Effector memory CD4-positive, alpha-beta T cell (primary cell): Measurements from ENCODE around the gene C22orf31.

ENCODE experiments used
- DNase-seq, 3 donors: peaks; one replicate each; pipeline ENCODE4 v3.0.0-alpha.2; 2020
- H3K27ac ChIP-seq: 2 replicates; pipeline ENCODE4 v1.7.0; 2013; ENCODE audit warnings: mild to moderate bottlenecking, low read length, moderate library complexity; ENCODE audit not compliant: insufficient read depth, poor library complexity, severe bottlenecking
- H3K27me3 ChIP-seq: replicated peaks from 2 replicates; pipeline ENCODE4 v1.7.0; 2013; ENCODE audit warnings: mild to moderate bottlenecking, low read length; ENCODE audit not compliant: insufficient read depth, control insufficient read depth, poor library complexity, severe bottlenecking
- H3K36me3 ChIP-seq: 2 replicates; pipeline ENCODE4 v1.7.0; 2013; ENCODE audit warnings: mild to moderate bottlenecking, low read length, moderate library complexity; ENCODE audit not compliant: control insufficient read depth, insufficient read depth
- H3K4me1 ChIP-seq: 2 replicates; pipeline ENCODE4 v1.7.0; 2013; ENCODE audit warnings: low read length, mild to moderate bottlenecking; ENCODE audit not compliant: control insufficient read depth, insufficient read depth, poor library complexity, severe bottlenecking
- H3K4me3 ChIP-seq: 2 replicates; pipeline ENCODE4 v1.7.0; 2013; ENCODE audit warnings: low read length, low read depth, mild to moderate bottlenecking; ENCODE audit not compliant: insufficient read depth, poor library complexity, severe bottlenecking
- H3K9me3 ChIP-seq: 2 replicates; pipeline ENCODE4 v1.7.0; 2013; ENCODE audit warnings: mild to moderate bottlenecking, low read length, moderate library complexity; ENCODE audit not compliant: control insufficient read depth

C22orf31 gene

DNA sequence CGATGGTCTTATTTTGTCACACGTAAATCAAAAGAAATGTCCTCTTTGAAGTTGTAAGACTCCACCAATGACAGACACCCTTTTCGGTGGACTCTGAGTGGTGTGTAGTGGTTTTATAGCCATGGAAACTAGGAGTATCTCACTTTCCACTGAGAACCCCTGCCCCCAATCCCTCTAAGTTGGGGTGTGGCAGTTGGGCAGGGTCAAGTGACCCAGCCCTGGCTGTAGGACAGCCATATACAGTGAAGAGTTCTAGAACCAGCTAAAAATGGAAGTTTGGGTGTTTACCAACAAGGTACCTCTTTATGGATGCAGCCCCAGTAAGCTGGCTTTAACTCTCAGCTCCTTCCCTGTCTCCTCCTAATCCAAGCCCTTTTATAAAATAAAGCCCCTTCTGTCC is 5.2 kb downstream of the C22orf31 start:
- no peak for DNase-seq
- no peak overlapping the region for H3K27ac ChIP-seq
- no peaks in the 10 kb centered on the region for H3K27me3 ChIP-seq
- H3K36me3 ChIP-seq, result no peaks in the 10 kb centered on the region
- no peaks in the 10 kb centered on the region for H3K4me1 ChIP-seq
- no peak overlapping the region for H3K4me3 ChIP-seq
- H3K9me3 ChIP-seq, result no peaks in the 10 kb centered on the region

DNA sequence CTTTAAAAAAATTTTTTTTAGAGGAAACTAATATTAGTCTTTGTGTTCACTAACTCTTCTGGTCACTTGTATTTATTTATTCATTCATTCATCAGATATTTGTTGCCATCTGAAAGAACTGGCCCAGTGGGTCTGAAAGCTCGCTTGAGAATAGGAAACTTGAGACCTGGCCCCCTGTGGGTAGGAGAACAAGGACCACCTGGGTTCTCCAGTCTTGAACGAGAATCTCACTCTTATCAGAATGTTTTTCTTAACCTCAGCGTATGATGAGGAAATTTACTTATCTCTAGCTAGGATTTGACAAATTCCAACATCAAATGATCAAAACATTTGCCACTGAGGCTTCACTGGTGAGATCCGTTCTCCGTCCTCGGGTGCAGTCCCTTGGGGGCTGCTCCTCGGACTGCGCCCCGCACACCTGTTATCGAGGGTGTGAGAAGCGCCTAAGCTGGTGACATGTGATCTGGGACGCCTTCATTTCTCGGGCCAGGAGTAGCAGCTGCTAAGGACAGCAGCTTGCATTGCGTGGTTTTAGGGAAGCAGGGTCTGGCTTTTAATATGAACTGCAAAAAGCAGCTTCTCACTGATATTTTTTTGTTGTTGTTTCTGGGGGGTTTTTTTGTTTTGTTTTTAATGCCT is 6.3 kb downstream of the C22orf31 start:
- no peak for DNase-seq
- Histone ChIP-seq H3K27me3 (no peaks in the 10 kb centered on the region), H3K27ac (no peak overlapping the region), H3K4me3 (no peak overlapping the region), H3K9me3 (no peaks in the 10 kb centered on the region), H3K36me3 (no peaks in the 10 kb centered on the region), H3K4me1 (no peaks in the 10 kb centered on the region)

DNA sequence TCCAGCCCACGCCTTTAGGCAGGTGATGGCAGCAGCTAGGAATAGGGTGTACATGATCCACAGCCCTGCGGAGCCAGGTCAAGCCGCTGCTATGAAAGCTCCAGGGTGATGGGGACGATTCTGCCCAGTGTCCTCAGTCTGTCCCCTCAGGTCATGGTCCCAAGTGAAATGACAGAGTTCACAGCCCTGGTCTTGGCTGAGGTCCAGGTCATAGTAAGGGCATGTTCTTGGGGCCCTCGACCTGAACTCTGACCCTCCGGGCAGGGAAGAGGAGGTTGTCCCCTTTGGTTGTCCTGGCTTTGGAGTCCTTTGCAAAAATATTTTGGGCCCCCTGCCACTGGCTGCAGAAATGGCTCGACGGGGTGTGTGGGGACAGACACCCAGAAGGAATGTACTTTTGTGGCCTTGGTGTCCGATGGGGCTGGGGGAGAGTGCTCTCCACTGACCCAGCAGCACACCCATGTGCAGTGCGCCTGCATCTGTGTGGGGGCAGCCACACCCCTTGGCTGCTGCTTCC is 7.3 kb downstream of the C22orf31 start:
- Histone ChIP-seq H3K9me3 (no peaks in the 10 kb centered on the region), H3K27ac (no peak overlapping the region), H3K27me3 (no peaks in the 10 kb centered on the region), H3K4me1 (no peaks in the 10 kb centered on the region), H3K4me3 (no peak overlapping the region), H3K36me3 (no peaks in the 10 kb centered on the region)
- no peak for DNase-seq

DNA sequence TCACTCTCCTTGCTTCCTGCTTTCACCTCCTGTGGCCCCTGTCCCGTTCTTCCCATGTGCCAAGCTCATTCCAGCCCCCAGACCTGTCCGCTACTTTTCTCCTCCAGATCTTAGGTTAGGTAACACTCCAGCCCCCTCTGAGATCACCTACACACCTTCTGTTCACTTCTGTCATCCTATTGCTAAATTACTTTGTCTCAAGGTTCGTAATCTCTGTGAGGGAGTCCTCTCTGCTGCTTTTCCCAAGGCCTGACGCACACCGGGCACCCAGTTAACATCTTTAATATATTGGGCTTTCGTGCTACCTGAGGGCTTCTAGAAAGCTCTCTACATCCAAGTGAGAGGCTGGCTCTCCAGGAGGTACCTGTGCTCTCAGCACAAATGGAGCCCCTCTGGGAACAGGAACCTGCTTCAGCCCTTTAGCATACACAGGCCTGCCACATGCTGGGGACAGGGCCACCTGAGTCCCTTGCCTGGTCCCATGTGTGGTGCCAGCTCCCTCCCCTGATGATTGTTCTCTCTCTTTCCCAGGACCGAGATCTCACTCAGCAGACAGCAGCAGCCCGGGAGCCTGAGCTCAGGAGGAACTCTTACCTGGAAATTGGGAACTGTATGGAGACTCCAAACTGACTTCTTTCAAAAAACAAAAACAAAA is 8.5 kb downstream of the C22orf31 start:
- Histone ChIP-seq H3K27me3 (no peaks in the 10 kb centered on the region), H3K4me1 (no peaks in the 10 kb centered on the region), H3K9me3 (no peaks in the 10 kb centered on the region), H3K4me3 (no peak overlapping the region), H3K27ac (no peak overlapping the region), H3K36me3 (no peaks in the 10 kb centered on the region)
- no peak for DNase-seq

DNA sequence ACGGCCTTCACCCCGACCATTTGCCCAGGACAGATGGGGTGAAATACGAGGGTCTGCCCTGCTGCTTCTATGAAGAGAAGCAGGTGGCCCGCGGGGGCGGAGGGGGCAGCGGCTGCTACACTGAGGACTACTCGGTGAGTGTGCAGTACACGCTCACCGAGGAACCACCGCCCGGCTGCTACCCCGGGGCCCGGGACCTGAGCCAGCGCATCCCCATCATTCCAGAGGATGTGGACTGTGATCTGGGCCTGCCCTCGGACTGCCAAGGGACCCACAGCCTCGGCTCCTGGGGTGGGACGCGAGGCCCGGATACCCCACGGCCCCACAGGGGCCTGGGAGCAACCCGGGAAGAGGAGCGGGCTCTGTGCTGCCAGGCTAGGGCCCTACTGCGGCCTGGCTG is 11.2 kb downstream of the C22orf31 start:
- H3K4me1 ChIP-seq, result no peaks in the 10 kb centered on the region
- no peak overlapping the region for H3K27ac ChIP-seq
- H3K27me3 ChIP-seq, result no peaks in the 10 kb centered on the region
- no peak overlapping the region for H3K4me3 ChIP-seq
- DNase-seq, result no peak
- no peaks in the 10 kb centered on the region for H3K9me3 ChIP-seq
- no peaks in the 10 kb centered on the region for H3K36me3 ChIP-seq

DNA sequence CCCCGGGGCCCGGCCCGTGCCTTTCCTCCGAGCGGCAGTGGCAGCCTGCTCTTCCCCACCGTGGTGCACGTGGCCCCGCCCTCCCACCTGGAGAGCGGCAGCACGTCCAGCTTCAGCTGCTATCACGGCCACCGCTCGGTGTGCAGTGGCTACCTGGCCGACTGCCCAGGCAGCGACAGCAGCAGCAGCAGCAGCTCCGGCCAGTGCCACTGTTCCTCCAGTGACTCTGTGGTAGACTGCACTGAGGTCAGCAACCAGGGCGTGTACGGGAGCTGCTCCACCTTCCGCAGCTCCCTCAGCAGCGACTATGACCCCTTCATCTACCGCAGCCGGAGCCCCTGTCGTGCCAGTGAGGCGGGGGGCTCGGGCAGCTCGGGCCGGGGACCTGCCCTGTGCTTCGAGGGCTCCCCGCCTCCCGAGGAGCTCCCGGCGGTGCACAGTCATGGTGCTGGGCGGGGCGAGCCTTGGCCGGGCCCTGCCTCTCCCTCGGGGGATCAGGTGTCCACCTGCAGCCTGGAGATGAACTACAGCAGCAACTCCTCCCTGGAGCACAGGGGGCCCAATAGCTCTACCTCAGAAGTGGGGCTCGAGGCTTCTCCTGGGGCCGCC is 11.9 kb downstream of the C22orf31 start:
- no peak overlapping the region for H3K4me3 ChIP-seq
- no peak for DNase-seq
- no peaks in the 10 kb centered on the region for H3K4me1 ChIP-seq
- H3K36me3 ChIP-seq, result no peaks in the 10 kb centered on the region
- no peaks in the 10 kb centered on the region for H3K9me3 ChIP-seq
- H3K27ac ChIP-seq, result no peak overlapping the region
- H3K27me3 ChIP-seq, result no peaks in the 10 kb centered on the region

DNA sequence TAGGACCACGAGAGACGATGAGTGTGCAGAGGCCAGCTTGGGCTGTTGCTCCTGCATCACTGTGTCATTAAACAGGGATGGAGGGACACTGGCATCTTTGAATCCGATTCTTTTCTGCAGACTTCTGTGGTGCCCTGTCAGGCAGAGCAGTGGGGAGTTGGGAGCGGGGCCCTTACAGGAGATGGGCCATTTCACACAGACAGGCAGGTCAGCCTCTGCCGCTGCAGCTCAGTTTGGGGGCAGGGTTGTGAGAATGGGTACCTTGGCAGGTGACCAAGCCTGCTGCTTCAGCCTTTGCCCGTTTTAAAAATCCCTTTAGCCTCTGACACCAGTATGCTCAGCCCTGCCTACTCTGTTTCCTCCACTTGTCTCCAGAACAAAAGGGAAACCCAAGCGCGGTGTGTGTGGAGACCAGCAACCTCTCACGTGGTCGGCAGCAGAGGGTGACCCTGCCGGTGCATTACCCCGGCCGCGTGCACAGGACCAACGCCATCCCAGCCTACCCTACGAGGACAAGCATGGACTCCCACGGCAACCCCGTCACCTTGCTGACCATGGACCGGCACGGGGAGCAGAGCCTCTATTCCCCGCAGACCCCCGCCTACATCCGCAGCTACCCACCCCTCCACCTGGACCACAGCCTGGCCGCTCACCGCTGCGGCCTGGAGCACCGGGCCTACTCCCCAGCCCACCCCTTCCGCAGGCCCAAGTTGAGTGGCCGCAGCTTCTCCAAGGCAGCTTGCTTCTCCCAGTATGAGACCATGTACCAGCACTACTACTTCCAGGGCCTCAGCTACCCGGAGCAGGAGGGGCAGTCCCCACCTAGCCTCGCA is 12.6 kb downstream of the C22orf31 start:
- H3K36me3 ChIP-seq, result no peaks in the 10 kb centered on the region
- H3K9me3 ChIP-seq, result no peaks in the 10 kb centered on the region
- H3K4me1 ChIP-seq, result no peaks in the 10 kb centered on the region
- H3K4me3 ChIP-seq, result no peak overlapping the region
- H3K27me3 ChIP-seq, result no peaks in the 10 kb centered on the region
- no peak overlapping the region for H3K27ac ChIP-seq
- DNase-seq, result no peak

DNA sequence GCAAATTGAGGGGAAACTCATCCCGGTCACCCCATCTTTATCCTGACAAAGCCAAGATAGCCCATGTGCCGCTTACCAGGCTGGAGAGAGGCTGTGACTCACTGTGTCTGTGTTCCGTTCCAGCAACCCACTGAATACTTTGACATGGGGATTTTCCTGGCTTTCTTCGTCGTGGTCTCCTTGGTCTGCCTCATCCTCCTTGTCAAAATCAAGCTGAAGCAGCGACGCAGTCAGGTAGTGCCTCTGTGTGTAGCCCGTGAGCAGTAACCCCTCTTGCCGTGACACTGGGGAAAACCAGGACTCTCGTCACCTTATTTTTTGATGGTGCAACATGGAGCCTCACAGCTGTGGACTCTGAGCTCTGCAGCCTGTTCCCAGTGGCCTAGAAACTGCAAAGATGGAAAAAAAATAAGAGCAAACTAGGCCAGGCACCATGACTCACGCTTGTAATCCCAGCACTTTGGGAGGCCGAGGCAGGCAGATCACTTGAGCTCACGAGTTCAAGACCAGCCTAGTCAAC is 16.9 kb downstream of the C22orf31 start:
- H3K4me1 ChIP-seq, result no peaks in the 10 kb centered on the region
- no peak overlapping the region for H3K4me3 ChIP-seq
- no peak for DNase-seq
- no peaks in the 10 kb centered on the region for H3K27me3 ChIP-seq
- H3K9me3 ChIP-seq, result no peaks in the 10 kb centered on the region
- no peaks in the 10 kb centered on the region for H3K36me3 ChIP-seq
- H3K27ac ChIP-seq, result no peak overlapping the region

DNA sequence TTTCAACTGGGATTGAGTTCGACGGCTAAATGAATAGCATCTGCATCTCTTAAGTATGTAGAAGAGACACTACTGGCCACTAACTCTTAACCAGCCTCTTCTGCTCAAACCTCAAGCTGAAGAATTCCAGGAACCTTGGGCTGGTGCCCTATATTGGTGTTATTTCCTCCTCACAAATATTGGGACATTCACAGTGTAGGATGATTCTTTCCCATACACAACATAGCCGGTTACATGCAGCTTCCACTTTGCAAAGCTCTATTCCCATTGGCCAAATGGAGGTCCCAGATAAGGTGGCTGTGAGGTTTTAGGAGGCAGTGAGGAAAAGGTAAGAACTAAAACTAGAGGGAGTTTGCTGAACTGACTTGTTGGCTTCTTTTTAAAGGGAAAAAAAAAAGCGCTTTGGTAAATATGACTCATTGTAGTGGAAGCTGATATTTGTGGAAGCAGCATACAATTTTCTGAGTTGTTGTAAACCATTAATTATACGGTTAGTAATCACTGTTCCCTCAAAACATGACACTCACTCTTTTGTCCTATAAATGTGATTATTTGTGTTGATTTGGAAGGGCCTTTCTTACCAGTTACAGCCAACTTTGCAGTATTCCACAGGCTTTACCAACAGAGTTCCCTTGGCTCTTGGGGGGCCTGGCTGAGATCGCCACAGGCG is 17.6 kb downstream of the C22orf31 start:
- DNase-seq, result no peak
- no peaks in the 10 kb centered on the region for H3K9me3 ChIP-seq
- H3K27me3 ChIP-seq, result no peaks in the 10 kb centered on the region
- no peak overlapping the region for H3K4me3 ChIP-seq
- H3K36me3 ChIP-seq, result no peaks in the 10 kb centered on the region
- no peak overlapping the region for H3K27ac ChIP-seq
- H3K4me1 ChIP-seq, result no peaks in the 10 kb centered on the region
